Measurements from ENCODE around the gene DKK3. TPM values are rescaled to one million over a fixed set of nuclear protein-coding genes. Genes with fewer than 3 reads are reported as not detected.

Gene DKK3
- total RNA-seq, 2 donors from 2014 or later: 117 to 138 TPM

DNA sequence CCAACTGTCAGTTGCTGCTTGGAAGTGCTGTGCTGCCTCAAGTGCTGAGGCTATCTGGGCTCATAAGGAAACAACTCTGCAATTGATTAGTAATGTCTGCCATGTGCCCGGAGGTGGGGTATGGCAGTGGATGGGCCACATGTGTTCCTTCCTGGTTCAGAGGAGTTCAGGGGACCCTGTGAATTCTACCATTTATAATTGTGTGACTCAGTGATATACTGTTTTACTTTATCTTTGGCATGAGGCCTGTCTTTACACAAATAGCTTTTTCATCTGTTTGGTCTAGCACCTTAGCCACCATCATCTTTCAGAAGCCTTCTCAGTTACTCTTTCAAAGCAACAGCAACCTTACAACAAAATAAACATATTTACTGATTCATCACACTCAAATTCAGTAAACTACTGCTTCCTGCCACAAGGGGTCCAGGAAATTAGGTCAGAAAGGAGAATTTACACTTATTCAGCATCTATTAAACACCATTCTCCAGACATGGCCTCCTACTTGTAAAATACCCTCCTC, 20.9 kb downstream of the DKK3 start:
- intact Hi-C loops (cut with DNase I): no loop called here
- no peak for DNase-seq (ENCODE audit: low spot score)

DNA sequence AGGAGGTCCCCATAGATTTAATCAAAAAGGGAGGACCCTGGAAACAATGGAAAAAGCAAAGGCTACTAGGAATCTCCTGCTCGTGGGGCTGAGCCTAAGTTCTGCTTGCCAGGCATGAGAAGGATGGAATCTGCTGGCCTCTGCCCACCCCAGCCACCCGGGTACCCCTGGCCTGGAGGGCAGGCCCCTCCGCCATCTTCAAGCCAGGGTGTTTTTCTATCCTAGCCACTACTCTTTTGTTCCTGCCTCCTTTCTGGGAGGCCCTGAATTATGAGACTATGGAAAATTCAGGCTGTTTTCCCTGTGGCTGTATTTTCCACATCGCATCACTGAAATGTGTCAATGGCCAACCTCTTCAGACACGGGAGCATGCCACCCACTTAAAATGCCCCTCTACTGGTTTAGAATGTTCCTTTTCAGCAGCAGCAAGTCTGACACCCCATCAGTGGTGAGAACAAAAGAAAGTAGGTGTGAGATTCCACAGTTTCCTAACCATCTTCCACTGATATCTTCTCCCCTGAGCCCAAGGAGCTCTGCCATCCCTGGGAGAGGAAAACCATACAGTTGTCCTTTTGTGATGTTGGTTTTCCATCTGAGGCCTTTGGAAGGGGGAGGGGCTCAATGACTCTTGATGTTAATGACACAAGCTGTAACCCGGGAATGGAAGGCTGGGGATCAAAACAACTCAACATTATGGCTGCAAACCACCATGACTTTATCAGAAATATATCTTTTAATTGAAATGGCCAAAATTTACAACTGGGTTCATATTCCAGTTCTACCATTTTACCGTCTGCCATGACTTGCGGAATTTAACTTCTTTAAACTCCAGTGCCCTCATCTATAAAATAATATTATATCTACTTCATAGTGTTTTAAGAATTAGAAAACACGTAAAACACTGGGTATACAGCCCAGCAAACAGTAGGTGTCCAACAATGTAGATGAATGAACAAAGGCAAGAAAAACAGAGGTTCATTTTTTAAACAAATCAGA, 22.2 kb downstream of the DKK3 start:
- no peak for DNase-seq (ENCODE audit: low spot score)
- intact Hi-C loops (cut with DNase I): no loop called here

DNA sequence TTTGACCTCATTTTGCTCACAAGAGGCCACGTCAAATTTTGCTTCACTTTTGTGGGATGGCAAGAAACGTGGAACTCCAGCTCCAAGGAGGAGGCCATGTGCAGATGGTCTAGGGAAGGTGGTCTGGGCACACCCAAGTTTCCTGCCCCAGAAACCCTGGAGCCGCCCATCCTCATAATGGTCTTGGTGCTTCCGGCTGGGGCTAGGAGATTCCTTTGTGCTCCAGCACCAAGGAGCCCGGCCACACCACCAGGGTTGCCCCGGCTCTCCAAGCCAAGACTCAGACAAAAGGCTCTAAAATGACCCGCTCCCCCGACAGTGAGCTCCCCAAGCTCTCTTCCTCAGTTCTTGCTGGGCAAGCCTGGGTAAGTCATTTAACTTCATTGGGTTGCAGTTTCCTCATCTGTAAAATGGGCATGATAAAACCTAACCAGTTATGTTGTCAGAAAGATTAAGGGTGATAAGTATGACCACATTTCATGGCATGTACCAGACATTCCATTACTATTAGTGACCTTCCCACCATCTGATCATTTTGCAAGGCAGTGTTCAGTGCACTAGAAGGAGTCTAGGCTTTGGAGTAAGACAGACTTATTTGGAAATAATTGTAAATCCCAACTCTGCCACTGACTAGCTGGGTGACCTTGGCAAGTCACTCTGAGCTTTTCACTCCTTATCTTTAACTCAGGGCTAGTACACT, 23.3 kb downstream of the DKK3 start:
- no peak for DNase-seq (ENCODE audit: low spot score)
- intact Hi-C loops (cut with DNase I): no loop called here

DNA sequence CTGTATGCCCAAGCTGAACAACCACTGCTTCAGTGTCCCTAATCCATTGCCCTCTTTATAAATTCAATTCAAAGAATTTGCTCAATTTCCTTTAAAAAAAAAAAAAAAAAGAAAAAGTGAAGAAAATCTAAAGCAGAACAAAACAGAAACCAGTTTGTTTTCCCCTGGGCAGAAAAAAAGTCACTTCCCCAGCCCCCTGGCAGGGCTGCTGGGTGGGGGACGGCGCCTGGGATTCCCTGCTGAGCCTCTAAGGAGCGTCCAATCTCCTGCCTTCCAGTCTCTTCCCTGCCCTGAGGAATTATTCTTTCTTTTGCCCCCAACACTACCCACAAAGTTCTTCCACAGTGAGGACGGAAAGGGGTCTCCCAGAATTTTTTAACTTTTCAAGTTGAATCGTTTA, 23.9 kb downstream of the DKK3 start:
- DNase-seq (ENCODE audit: low spot score): no peak
- intact Hi-C loops (cut with DNase I): no loop called here

DNA sequence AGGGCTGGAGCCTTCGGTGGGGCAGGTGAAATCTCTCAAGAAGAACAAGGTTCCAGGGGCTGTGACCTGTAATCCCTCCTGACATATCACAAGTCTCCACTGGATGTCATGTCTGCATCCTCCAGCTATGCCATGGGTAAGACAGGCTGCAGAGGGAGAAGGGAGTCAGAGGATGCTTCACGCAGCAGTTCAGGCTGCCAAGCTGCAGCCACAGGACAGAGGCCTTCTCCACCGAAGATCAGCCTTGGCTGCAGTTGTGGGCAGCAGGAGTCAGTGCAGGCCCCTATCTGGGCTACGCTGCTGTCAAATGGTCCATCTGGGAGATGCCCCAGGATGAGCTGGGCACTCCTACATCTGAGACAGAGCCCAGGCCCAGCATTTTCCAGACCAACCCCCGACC, 25.0 kb downstream of the DKK3 start:
- DNase-seq (ENCODE audit: low spot score): no peak
- intact Hi-C loops (cut with DNase I): no loop called here

DNA sequence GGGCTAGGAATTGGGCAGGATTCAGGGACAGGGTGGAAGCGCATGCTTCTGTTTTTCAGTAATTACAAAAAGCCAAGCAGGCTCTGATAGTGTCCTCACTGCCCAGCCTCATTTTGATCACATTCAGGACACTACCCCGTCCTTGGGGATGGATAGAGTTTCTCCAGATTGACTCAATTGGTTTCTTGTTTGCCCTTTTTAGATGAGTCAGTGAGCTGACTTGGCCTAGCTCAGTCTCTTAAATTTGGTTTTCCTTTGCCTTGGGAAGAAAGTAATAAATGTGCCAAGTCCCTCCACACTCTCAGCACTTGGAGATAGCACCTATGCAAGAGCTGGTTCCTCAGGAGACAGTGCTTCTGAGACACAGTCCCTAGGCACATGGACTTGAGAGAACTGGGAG, 25.5 kb downstream of the DKK3 start:
- intact Hi-C loops (cut with DNase I): no loop called here

DNA sequence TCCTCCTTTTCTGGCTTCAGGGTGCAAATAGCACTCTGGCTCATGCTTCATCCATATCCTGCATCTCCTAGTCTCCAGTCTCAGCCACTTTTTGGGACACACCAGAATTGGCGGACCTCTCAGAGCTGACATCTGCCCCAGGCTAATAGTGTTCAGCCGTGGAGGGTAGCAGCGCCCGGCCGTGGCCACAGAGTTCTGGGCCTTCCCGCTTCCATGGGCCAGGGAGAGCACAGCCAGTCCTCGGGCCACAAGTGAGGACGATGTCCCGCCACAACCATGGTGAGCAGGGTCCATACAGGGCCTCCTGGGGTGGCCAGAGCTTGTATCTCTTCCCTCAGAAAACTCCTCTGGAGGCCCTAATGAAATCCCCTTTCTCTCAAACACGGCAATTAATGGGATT, 26.0 kb downstream of the DKK3 start:
- DNase-seq (ENCODE audit: low spot score): no peak
- intact Hi-C loops (cut with DNase I): no loop called here

More for the DNA sequence above, 25.5 kb downstream of the DKK3 start:
- no peak for DNase-seq (ENCODE audit: low spot score)

DNA sequence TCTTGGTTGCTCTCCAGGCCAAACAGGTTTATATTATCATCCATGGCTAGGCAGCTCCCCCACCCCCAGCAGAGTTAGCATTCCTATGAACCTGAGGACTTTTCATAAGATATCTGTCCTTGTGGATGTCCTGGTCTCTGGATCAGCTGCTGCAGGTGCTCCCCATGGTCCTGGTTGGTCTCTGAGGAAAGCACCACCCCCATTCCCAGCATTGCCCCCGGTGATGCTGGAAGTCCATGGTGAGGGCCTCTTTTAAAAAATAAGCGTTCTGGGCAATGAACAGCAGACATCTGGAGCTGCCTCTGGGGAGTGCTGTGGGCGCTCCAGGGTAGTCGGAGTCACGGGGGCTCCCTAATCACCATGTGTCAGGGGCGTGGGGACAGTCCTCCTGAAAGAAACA, 26.6 kb downstream of the DKK3 start:
- no peak for DNase-seq (ENCODE audit: low spot score)
- intact Hi-C loops (cut with DNase I): no loop called here

DNA sequence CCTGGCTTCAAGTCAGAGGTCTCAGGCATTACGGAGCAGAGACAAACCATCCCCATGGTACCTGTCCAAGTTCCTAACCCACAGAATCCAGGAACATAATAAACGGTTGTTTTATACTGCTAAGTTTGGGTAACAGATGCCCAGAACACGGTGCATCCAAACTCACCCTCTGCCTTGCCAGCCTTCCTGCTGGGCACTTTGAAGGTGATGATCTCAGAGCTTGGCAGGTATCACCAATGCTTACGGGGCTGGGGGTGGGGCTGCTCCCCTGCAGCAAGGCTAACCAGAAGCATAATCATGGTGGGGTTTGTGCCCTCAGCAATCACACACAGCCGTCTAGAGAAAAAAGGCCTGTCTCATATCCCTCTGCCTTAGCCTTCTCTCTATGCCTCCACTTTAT, 27.1 kb downstream of the DKK3 start:
- DNase-seq (ENCODE audit: low spot score): no peak
- intact Hi-C loops (cut with DNase I): no loop called here

DNA sequence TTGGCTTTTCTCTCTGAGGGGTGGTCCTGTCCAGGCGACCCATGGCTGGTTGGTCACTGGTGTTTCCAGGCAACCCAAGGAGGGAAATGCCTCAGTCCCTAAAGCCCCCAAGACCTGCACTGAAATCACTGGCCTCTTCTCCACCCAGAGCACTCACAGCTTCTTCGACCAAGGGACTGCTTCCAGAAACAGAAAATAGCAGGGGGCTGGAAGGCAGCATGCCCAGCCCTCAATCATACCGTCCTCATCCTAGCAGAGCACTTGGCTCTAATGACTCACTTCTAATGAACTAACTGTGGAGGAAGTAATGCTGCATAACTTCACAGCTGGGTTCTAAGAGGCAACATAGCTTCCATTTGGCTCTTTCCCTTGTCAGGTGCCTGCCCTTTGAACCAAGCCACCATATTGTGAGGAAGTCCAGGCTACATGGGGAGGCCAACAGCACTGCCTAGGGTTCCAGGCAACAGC, 27.6 kb downstream of the DKK3 start:
- intact Hi-C loops (cut with DNase I): no loop called here
- no peak for DNase-seq (ENCODE audit: low spot score)

DNA sequence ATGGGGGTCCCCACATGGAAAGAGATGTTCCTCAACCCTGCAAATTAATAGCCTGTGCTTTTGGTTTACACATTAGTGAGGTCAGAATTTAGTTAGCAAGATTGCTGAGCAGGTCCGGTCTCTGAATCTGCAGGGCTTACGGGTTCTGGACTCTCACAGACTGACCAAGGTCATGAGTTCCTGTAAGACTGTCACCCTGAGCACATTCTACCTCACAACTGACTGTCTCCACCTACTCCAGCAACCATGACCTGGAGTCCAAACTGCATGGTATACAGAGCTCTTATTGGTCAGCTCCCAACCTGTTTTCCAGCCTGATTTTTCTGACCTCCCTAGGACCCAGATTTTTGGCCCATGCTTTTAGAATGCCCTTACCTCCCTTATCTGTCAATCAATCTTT, 28.2 kb downstream of the DKK3 start:
- DNase-seq (ENCODE audit: low spot score): no peak
- intact Hi-C loops (cut with DNase I): no loop called here

DNA sequence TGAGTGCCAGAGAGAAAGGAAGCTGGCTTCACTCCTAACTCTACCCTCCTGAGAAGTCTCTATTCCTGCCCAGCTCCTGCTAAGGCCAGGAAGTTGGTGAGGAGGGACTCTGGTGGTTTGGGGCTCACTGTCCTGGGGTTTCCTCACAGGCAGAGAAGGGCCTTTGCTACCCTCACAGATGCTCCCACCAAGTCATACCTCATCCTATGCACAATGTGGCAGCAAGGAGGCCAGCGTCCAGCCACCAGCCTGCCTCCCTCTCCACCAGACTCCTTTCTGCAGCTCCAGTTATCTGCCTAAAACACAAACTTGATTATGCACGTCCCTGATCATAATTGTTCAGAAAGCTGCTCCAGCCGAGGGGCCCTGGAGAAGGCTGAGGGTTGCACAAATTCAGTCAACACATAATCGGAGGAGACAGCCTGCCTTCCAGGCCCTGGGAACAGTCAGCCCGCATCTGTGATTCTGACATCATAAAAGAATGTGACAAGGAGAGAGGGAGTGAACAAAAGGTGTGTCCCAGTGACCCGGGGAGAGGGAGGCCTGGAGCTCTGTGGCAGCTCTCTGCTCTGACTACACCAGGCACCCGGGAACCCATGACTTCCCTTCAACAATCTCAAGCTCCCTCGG, 28.8 kb downstream of the DKK3 start:
- intact Hi-C loops (cut with DNase I): loop anchor here in 1 of 2 donors (5.0 kb wide), 1 partner anchor 68 kb away; no protein-coding TSS in a partner anchor
- no peak for DNase-seq (ENCODE audit: low spot score)

DNA sequence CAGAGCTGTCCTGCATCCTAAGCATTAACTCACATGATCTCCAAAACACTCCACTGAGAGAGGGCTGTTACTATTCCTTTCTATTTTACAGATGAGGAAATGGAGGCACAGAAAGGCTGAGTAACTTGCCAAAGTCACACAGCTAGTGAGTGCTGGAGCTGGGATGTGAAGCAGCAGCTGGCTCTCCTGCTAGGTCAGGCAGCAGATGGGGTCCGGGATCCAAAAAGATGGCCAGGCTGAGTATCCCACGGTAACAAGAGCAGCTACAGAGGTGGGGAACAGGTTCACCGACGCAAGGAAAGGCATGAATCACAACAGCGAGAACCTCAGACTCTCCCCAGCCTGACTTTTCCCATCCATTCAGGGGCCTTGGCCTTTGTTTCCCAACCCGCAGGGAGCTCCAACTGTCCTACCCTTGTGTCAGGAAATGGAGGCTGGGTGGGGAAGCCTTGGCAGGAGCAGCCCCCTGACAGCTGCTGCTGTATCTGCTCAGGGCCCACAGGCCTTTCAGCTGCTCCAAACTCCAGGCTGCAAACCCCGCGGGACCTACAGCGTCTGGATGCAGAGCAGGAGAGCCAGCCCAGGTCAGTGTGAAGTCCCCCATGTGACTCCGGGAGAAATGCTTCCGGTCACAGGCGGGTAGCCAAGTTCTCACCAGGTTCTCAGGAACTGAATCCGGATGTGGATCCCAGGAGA, 29.5 kb downstream of the DKK3 start:
- peak; percentile 92 for DNase-seq (ENCODE audit: low spot score)

DNA sequence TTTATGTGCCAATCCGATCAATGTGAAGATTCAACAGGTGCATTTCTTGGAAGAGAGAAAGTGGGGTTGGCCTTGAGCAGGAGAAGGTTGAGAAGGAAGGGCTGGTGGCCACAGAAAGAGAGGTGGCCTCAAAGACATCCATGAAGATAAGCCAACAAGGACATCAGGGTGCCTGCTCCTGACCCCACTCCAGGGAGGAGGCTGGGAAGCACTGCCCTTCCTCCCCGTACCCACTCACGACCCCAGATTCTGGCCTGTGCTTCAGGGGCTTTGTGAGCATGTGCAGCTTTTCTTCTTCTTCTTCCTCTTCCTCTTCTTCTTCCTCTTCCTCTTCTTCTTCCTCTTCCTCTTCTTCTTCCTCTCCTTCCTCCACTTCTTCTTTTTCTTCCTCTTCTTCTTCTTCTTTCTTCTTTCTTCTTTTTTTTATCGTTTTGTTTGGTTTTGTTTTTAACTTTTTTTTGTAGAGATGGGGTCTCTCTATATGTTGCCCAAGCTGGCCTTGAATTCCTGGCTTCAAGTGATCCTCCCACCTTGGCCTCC, 30.3 kb downstream of the DKK3 start:
- DNase-seq (ENCODE audit: low spot score): no peak
- intact Hi-C loops (cut with DNase I): loop anchor here in 1 of 2 donors (5.0 kb wide), 1 partner anchor 69 kb away; no protein-coding TSS in a partner anchor

More for the DNA sequence above, 29.5 kb downstream of the DKK3 start:
- intact Hi-C loops (cut with DNase I): loop anchor here in 1 of 2 donors (5.0 kb wide), 1 partner anchor 68 kb away; no protein-coding TSS in a partner anchor

DNA sequence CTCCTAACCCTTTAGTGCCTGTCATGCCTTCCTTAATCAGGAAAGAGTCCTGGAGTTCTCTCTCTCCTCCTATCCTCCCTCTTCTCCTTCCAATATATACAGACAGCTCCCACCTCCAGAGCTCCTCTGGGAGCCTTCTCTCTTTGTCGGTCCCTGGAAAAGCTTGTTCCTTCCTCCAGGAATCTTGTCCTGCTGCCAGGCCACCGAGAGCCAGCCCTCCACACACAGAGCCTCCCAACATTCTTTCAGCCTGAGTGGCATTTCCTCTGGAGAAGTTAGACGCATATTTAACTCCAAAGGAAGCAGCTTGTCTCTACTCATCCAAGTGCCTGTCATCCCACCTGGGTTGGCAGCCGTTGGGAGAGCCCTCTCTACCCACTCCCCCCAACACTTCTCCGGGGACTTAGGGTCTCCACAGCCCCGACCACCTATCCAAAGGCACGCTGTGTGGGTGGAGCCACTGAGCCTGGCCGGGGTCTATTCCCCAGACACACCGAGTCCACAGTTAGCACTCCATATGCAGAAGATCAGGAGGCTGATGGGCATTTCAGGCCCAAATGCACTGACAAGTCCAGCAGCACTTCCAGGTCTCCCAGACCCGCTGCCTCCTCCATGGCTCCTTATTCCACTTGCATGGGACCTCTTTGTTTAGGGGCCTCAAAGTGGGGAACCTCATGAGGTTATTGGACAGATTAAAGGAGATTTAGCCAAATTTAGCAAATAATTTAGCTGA, 31.1 kb downstream of the DKK3 start:
- peak; percentile 93 for DNase-seq (ENCODE audit: low spot score)
- intact Hi-C loops (cut with DNase I): loop anchor here in 1 of 2 donors (5.0 kb wide), 1 partner anchor 70 kb away; no protein-coding TSS in a partner anchor

DNA sequence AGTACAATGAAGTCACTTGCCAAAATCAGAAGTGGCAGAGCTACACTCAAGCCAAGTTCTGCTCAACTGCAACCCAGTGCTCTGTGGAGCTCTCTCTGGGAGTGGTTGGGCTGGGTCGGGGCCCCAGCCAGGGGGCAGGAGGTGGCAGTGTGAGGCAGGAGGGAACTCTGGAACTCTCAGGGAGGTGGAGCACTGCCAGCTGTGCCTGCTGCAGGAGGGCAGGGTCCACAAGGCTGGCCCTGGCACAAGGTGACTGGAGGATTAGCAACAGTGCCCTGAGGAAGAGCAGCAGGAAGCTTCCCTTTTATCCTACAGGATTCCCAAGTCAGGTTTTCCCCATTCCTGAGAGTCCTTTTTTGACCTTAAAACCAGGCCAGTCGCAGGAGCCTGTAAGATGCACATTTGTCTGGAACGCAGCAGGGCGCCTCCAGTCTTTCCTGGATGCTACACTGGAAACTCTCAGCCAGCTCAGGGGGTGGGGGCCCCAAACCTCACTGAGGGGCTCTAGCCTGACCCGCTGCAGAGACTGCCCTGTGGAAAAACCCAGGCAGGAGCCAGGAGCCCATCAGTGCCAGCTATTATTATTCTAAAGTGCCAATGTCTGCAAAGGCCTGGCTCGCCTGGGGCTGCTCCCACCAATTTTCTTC, 31.8 kb downstream of the DKK3 start:
- DNase-seq (ENCODE audit: low spot score): no peak
- intact Hi-C loops (cut with DNase I): loop anchor here in 1 of 2 donors (5.0 kb wide), 1 partner anchor 71 kb away; no protein-coding TSS in a partner anchor

Data from posterior vena cava (tissue), 2 donors.